Fibroblast of lung (primary cell): Measurements from ENCODE around the gene SLC31A1.
"Not testable (repeated sequence)": the region's sequence is repeated elsewhere in the genome, so short reads cannot be mapped to it uniquely, and the experiment has no call there.

Source experiments
- EZH2 ChIP-seq: IDR thresholded peaks from 2 replicates; pipeline ENCODE4 v1.5.1; 2012; ENCODE audit warnings: low read length, control low read depth, mild to moderate bottlenecking; ENCODE audit errors: missing control alignments
- TF ChIP-seq, protein P1 (sequence below), 2 donors: IDR thresholded peaks in 1 of 2; conservative IDR thresholded peaks in 1 of 2; 1 replicate in 1 of 2; 2 replicates in 1 of 2; pipeline ENCODE4 v1.5.1; 2011 to 2012; ENCODE audit warnings: low read length in 2 of 2, control low read depth in 1 of 2, inconsistent platforms in 1 of 2, low read depth in 1 of 2, mild to moderate bottlenecking in 1 of 2

DNA sequence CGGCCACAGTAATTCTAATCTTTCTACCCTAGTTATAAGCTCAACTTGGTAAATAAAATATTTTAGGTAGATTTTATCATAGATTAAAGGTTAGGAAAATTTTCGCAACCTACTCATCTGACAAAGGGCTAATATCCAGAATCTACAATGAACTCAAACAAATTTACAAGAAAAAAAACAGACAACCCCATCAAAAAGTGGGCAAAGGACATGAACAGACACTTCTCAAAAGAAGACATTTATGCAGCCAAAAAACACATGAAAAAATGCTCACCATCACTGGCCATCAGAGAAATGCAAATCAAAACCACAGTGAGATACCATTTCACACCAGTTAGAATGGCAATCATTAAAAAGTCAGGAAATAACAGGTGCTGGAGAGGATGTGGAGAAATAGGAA is 28.3 kb downstream of the SLC31A1 start:
- TF ChIP-seq, protein P1, sequence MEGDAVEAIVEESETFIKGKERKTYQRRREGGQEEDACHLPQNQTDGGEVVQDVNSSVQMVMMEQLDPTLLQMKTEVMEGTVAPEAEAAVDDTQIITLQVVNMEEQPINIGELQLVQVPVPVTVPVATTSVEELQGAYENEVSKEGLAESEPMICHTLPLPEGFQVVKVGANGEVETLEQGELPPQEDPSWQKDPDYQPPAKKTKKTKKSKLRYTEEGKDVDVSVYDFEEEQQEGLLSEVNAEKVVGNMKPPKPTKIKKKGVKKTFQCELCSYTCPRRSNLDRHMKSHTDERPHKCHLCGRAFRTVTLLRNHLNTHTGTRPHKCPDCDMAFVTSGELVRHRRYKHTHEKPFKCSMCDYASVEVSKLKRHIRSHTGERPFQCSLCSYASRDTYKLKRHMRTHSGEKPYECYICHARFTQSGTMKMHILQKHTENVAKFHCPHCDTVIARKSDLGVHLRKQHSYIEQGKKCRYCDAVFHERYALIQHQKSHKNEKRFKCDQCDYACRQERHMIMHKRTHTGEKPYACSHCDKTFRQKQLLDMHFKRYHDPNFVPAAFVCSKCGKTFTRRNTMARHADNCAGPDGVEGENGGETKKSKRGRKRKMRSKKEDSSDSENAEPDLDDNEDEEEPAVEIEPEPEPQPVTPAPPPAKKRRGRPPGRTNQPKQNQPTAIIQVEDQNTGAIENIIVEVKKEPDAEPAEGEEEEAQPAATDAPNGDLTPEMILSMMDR (conservative IDR thresholded peaks at IDR 0.05 in 1 of 2, IDR thresholded peaks at IDR 0.05 in 1 of 2; ENCODE audit: low read depth in 1 of 2, low read length in 2 of 2), result not testable (repeated sequence)
- TF ChIP-seq EZH2, result not testable (repeated sequence)
